Mesenchymal stem cell (in vitro differentiated cells and primary cell): Measurements from ENCODE around the gene SMARCD1.
A peak's percentile ranks its signal among the peaks of the same experiment; 100 is the strongest.

Experiments used
- DNase-seq: peaks from one replicate; pipeline ENCODE4 v3.0.0-alpha.2; 2013
- H2AFZ ChIP-seq: one replicate; pipeline ENCODE4 v1.6.1; 2013; ENCODE audit warnings: low read depth, mild to moderate bottlenecking, control low read depth, inconsistent platforms, low read length, moderate library complexity
- H2AK5ac ChIP-seq: 2 replicates; pipeline ENCODE4 v1.6.1; 2013; ENCODE audit warnings: low read length, moderate library complexity, mild to moderate bottlenecking, inconsistent platforms; ENCODE audit not compliant: severe bottlenecking
- H2BK120ac ChIP-seq: one replicate; pipeline ENCODE4 v1.6.1; 2013; ENCODE audit warnings: low read depth, mild to moderate bottlenecking, inconsistent platforms, low read length, moderate library complexity
- H2BK12ac ChIP-seq, 2 experiments: one replicate each; pipeline ENCODE4 v1.6.1; 2013; ENCODE audit warnings: inconsistent platforms in 2 of 2, low read length in 2 of 2, mild to moderate bottlenecking in 2 of 2, moderate library complexity in 2 of 2, control low read depth in 1 of 2
- H2BK15ac ChIP-seq: one replicate; pipeline ENCODE4 v1.6.1; 2013; ENCODE audit warnings: mild to moderate bottlenecking, low read depth, inconsistent platforms; ENCODE audit not compliant: poor library complexity, severe bottlenecking
- H2BK5ac ChIP-seq: 2 replicates; pipeline ENCODE4 v1.6.1; 2013; ENCODE audit warnings: low read depth, mild to moderate bottlenecking, low read length, control low read depth, inconsistent platforms; ENCODE audit not compliant: poor library complexity, severe bottlenecking
- H3K14ac ChIP-seq, 2 experiments: one replicate each; pipeline ENCODE4 v1.6.1; 2013; ENCODE audit warnings: inconsistent platforms in 2 of 2, low read length in 2 of 2, control low read depth in 1 of 2, mild to moderate bottlenecking in 1 of 2, moderate library complexity in 1 of 2
- H3K18ac ChIP-seq, 2 experiments: one replicate each; pipeline ENCODE4 v1.6.1; 2013; ENCODE audit warnings: inconsistent platforms in 2 of 2, low read length in 2 of 2, control low read depth in 1 of 2, low read depth in 1 of 2, mild to moderate bottlenecking in 1 of 2
- H3K23ac ChIP-seq, 2 experiments: one replicate each; pipeline ENCODE4 v1.6.1; 2013; ENCODE audit warnings: inconsistent platforms in 2 of 2, low read length in 2 of 2, mild to moderate bottlenecking in 2 of 2, moderate library complexity in 2 of 2, control low read depth in 1 of 2
- H3K27ac ChIP-seq: 2 replicates; pipeline ENCODE4 v1.5.1; 2013; ENCODE audit warnings: mild to moderate bottlenecking, moderate library complexity, low read length, control low read depth, inconsistent platforms; ENCODE audit not compliant: poor library complexity, severe bottlenecking
- H3K27me3 ChIP-seq, 2 experiments: 2 replicates each; pipeline versions ENCODE4 v1.6.1 to v1.7.0; 2013; ENCODE audit warnings: low read length in 2 of 2, mild to moderate bottlenecking in 2 of 2, moderate library complexity in 2 of 2, control low read depth in 1 of 2, inconsistent platforms in 1 of 2; ENCODE audit not compliant: control insufficient read depth in 1 of 2, insufficient read depth in 1 of 2
- H3K36me3 ChIP-seq, 2 experiments: 2 replicates each; pipeline versions ENCODE4 v1.6.1 to v1.7.0; 2013; ENCODE audit warnings: low read length in 2 of 2, control low read depth in 1 of 2, inconsistent platforms in 1 of 2, low read depth in 1 of 2, mild to moderate bottlenecking in 1 of 2; ENCODE audit not compliant: insufficient read depth in 2 of 2, control insufficient read depth in 1 of 2
- H3K4ac ChIP-seq, 2 experiments: one replicate each; pipeline ENCODE4 v1.6.1; 2013; ENCODE audit warnings: inconsistent platforms in 2 of 2, low read length in 2 of 2, mild to moderate bottlenecking in 2 of 2, moderate library complexity in 2 of 2, control low read depth in 1 of 2, low read depth in 1 of 2
- H3K4me1 ChIP-seq: 2 replicates; pipeline ENCODE4 v1.6.1; 2013; ENCODE audit warnings: low read depth, low read length, control low read depth; ENCODE audit not compliant: control insufficient read depth, insufficient read depth
- H3K4me2 ChIP-seq: 2 replicates; pipeline ENCODE4 v1.6.1; 2013; ENCODE audit warnings: low read length, mild to moderate bottlenecking, inconsistent platforms; ENCODE audit not compliant: poor library complexity, severe bottlenecking
- H3K4me3 ChIP-seq, 2 experiments: 2 replicates each; pipeline versions ENCODE4 v1.5.1 to v1.7.0; 2013; ENCODE audit warnings: low read length in 2 of 2, mild to moderate bottlenecking in 2 of 2, control low read depth in 1 of 2, low read depth in 1 of 2; ENCODE audit not compliant: insufficient read depth in 1 of 2
- H3K79me1 ChIP-seq: replicated peaks from 2 replicates; pipeline ENCODE4 v1.6.1; 2013; ENCODE audit warnings: mild to moderate bottlenecking, control low read depth, low read length, inconsistent platforms; ENCODE audit not compliant: poor library complexity, severe bottlenecking
- H3K9ac ChIP-seq: 2 replicates; pipeline ENCODE4 v1.7.0; 2013; ENCODE audit warnings: mild to moderate bottlenecking, low read length, moderate library complexity
- H3K9me3 ChIP-seq: 2 replicates; pipeline ENCODE4 v1.7.0; 2013; ENCODE audit warnings: mild to moderate bottlenecking, low read length; ENCODE audit not compliant: control insufficient read depth
- H4K8ac ChIP-seq: one replicate; pipeline ENCODE4 v1.6.1; 2013; ENCODE audit warnings: inconsistent platforms, mild to moderate bottlenecking, low read length, moderate library complexity
- H4K91ac ChIP-seq: one replicate; pipeline ENCODE4 v1.6.1; 2013; ENCODE audit warnings: mild to moderate bottlenecking, low read length, inconsistent platforms
- WGBS: methylation state at CpG from one replicate; pipeline ENCODE4 v1.1.7; 2013; ENCODE audit warnings: mixed read lengths; 5-methylcytosine and 5-hydroxymethylcytosine counted together

SMARCD1 gene

GRCh38 chr12:50112456-50113218, 27.5 kb downstream of the SMARCD1 start:
- DNase-seq: peak; percentile 75
- H4K8ac ChIP-seq: peak overlapping the region; percentile 83
- peaks cover 3% of the 10 kb centered on the region for H3K79me1 ChIP-seq
- H2AFZ ChIP-seq: peak overlapping the region; percentile 92
- peak overlapping the region; percentile 87 for H4K91ac ChIP-seq
- peak overlapping the region; percentile 91 to 93 for H3K18ac ChIP-seq
- no peak overlapping the region for H2BK5ac ChIP-seq
- peak overlapping the region; percentile 83 to 100 for H3K4me3 ChIP-seq
- peak overlapping the region; percentile 55 to 64 for H3K4ac ChIP-seq
- peaks cover 14 to 20% of the 10 kb centered on the region in 2 experiments for H3K36me3 ChIP-seq
- no peaks in the 10 kb centered on the region for H3K27me3 ChIP-seq
- peak overlapping the region; percentile 100 for H3K9ac ChIP-seq
- H3K4me2 ChIP-seq: peak overlapping the region; percentile 67
- H3K23ac ChIP-seq: no peak overlapping the region
- no peaks in the 10 kb centered on the region for H3K9me3 ChIP-seq
- peak overlapping the region in 1 of 2 experiments; percentile 95 for H3K14ac ChIP-seq
- WGBS: 28% methylated on average over 21 of the region's 26 CpGs
- H2AK5ac ChIP-seq: no peak overlapping the region
- peak overlapping the region; percentile 85 for H3K27ac ChIP-seq
- no peak overlapping the region for H2BK120ac ChIP-seq
- no peak overlapping the region for H2BK15ac ChIP-seq
- peaks cover 32% of the 10 kb centered on the region for H3K4me1 ChIP-seq
- H2BK12ac ChIP-seq: peak overlapping the region in 1 of 2 experiments; percentile 65

GRCh38 chr12:50117057-50117622, 32.0 kb downstream of the SMARCD1 start:
- peak overlapping the region; percentile 11 for H3K4me2 ChIP-seq
- over 99% methylated on average over 6 of the region's 6 CpGs for WGBS
- H3K18ac ChIP-seq: no peak overlapping the region
- no peak overlapping the region for H3K4me3 ChIP-seq
- no peak overlapping the region for H3K27ac ChIP-seq
- H3K4me1 ChIP-seq: peaks cover 2% of the 10 kb centered on the region
- no peak overlapping the region for H4K91ac ChIP-seq
- H3K9ac ChIP-seq: peak overlapping the region; percentile 5
- no peak overlapping the region for H4K8ac ChIP-seq
- DNase-seq: no peak
- H3K79me1 ChIP-seq: peaks cover 27% of the 10 kb centered on the region
- peaks cover 35 to 58% of the 10 kb centered on the region in 2 experiments for H3K36me3 ChIP-seq
- no peaks in the 10 kb centered on the region for H3K9me3 ChIP-seq
- H3K27me3 ChIP-seq: no peaks in the 10 kb centered on the region
- H2BK5ac ChIP-seq: no peak overlapping the region
- no peak overlapping the region for H2BK12ac ChIP-seq
- H2AFZ ChIP-seq: no peak overlapping the region
- no peak overlapping the region for H3K14ac ChIP-seq
- H2BK15ac ChIP-seq: no peak overlapping the region
- H3K23ac ChIP-seq: no peak overlapping the region
- no peak overlapping the region for H3K4ac ChIP-seq
- H2AK5ac ChIP-seq: no peak overlapping the region
- H2BK120ac ChIP-seq: no peak overlapping the region

GRCh38 chr12:50119387-50119786, 34.2 kb downstream of the SMARCD1 start:
- Histone ChIP-seq H2AK5ac (no peak overlapping the region), H2AFZ (no peak overlapping the region), H2BK12ac (no peak overlapping the region), H3K9ac (no peak overlapping the region), H4K8ac (no peak overlapping the region), H3K4me3 (no peak overlapping the region), H3K27me3 (no peaks in the 10 kb centered on the region), H3K18ac (no peak overlapping the region), H3K14ac (no peak overlapping the region), H3K9me3 (no peaks in the 10 kb centered on the region), H2BK120ac (no peak overlapping the region), H2BK15ac (no peak overlapping the region), H3K4me2 (no peak overlapping the region), H4K91ac (no peak overlapping the region), H2BK5ac (no peak overlapping the region), H3K27ac (no peak overlapping the region), H3K36me3 (peaks cover 40 to 78% of the 10 kb centered on the region in 2 experiments), H3K79me1 (peaks cover 31% of the 10 kb centered on the region), H3K4ac (no peak overlapping the region), H3K4me1 (no peaks in the 10 kb centered on the region), H3K23ac (no peak overlapping the region)
- no peak for DNase-seq
- 92% methylated on average over 2 of the region's 2 CpGs for WGBS

- no peaks in the 10 kb centered on the region for H3K4me1 ChIP-seq
- no peak overlapping the region for H2AFZ ChIP-seq
- no peak overlapping the region for H2BK5ac ChIP-seq
- H3K9me3 ChIP-seq: no peaks in the 10 kb centered on the region
- H4K8ac ChIP-seq: no peak overlapping the region
- H3K36me3 ChIP-seq: peaks cover 38 to 80% of the 10 kb centered on the region in 2 experiments
- H3K4me2 ChIP-seq: no peak overlapping the region
- no peaks in the 10 kb centered on the region for H3K27me3 ChIP-seq
- H3K23ac ChIP-seq: no peak overlapping the region
- no peak overlapping the region for H3K27ac ChIP-seq
- H3K14ac ChIP-seq: no peak overlapping the region
- H3K4ac ChIP-seq: no peak overlapping the region
- H2BK120ac ChIP-seq: no peak overlapping the region
- no peak overlapping the region for H2BK15ac ChIP-seq
- H3K79me1 ChIP-seq: peaks cover 31% of the 10 kb centered on the region
- H3K9ac ChIP-seq: no peak overlapping the region
- DNase-seq: no peak
- 95% methylated on average over 3 of the region's 3 CpGs for WGBS
- H2AK5ac ChIP-seq: no peak overlapping the region
- no peak overlapping the region for H4K91ac ChIP-seq
- H3K18ac ChIP-seq: no peak overlapping the region
- H2BK12ac ChIP-seq: no peak overlapping the region
- H3K4me3 ChIP-seq: no peak overlapping the region
Observed at GRCh38 chr12:50120521-50120920, 35.4 kb downstream of the SMARCD1 start.
